ENCODE results near the gene NUP210L.

GRCh38 chr1:154137888-154138287 lies 17.0 kb downstream of the NUP210L start:
- TF ChIP-seq CTCF (IDR thresholded peaks at IDR 0.05) (no peak), POLR2A (IDR thresholded peaks at IDR 0.05) (no peak)

Measured in uterus (tissue), 2 donors.